CD14-positive monocyte (primary cell): ENCODE measurements around the gene ANO4. TPM values are rescaled to one million over a fixed set of nuclear protein-coding genes. Genes with fewer than 3 reads are reported as not detected.

Experiments
- DNase-seq, 3 donors: peaks; one replicate each; pipeline ENCODE4 v3.0.0-alpha.2; 2011 to 2022
- H2AFZ ChIP-seq: 2 replicates; pipeline ENCODE4 v1.6.0; 2012; ENCODE audit warnings: mild to moderate bottlenecking, low read depth, low read length, inconsistent platforms; ENCODE audit not compliant: insufficient read depth, poor library complexity, severe bottlenecking
- H3K27ac ChIP-seq, 2 donors: 1 replicate in 1 of 2; 2 replicates in 1 of 2; pipeline ENCODE4 v1.5.1; 2012 to 2013; ENCODE audit warnings: low read length in 2 of 2, control low read depth in 1 of 2, inconsistent platforms in 1 of 2, low read depth in 1 of 2, mild to moderate bottlenecking in 1 of 2
- H3K27me3 ChIP-seq, 2 donors: one replicate each; pipeline versions ENCODE4 v1.6.0 to v1.6.1; 2011 to 2013; ENCODE audit warnings: low read length in 2 of 2; ENCODE audit not compliant: control insufficient read depth in 2 of 2, insufficient read depth in 2 of 2
- H3K36me3 ChIP-seq, 2 donors: replicated peaks in 1 of 2; 1 replicate in 1 of 2; 2 replicates in 1 of 2; pipeline versions ENCODE4 v1.5.1 to v1.6.1; 2012 to 2013; ENCODE audit warnings: low read length in 2 of 2, control low read depth in 1 of 2, inconsistent platforms in 1 of 2, mild to moderate bottlenecking in 1 of 2; ENCODE audit not compliant: insufficient read depth in 2 of 2, control insufficient read depth in 1 of 2
- H3K4me1 ChIP-seq, 2 donors: 1 replicate in 1 of 2; 2 replicates in 1 of 2; pipeline versions ENCODE4 v1.5.1 to v1.6.1; 2012 to 2013; ENCODE audit warnings: low read length in 2 of 2, control low read depth in 1 of 2, inconsistent platforms in 1 of 2, mild to moderate bottlenecking in 1 of 2, moderate library complexity in 1 of 2; ENCODE audit not compliant: insufficient read depth in 2 of 2, control insufficient read depth in 1 of 2
- H3K4me2 ChIP-seq: replicated peaks from 2 replicates; pipeline ENCODE3; 2012; ENCODE audit warnings: low read length, moderate library complexity, mild to moderate bottlenecking; ENCODE audit not compliant: poor library complexity, severe bottlenecking; ENCODE audit errors: extremely low read depth
- H3K4me3 ChIP-seq, 3 experiments: fragments of 200-600 bp in 1 of 3; sonication (generic) in 1 of 3; replicated peaks in 1 of 3; 1 replicate in 2 of 3; 2 replicates in 1 of 3; pipeline ENCODE4 v1.5.1; 2011 to 2013; ENCODE audit warnings: low read length in 3 of 3, mild to moderate bottlenecking in 3 of 3, control low read depth in 2 of 3, low read depth in 2 of 3, inconsistent platforms in 1 of 3, moderate library complexity in 1 of 3
- H3K79me2 ChIP-seq: 2 replicates; pipeline ENCODE4 v1.6.0; 2012; ENCODE audit warnings: mild to moderate bottlenecking, control low read depth, inconsistent platforms, low read length, moderate library complexity; ENCODE audit not compliant: insufficient read depth
- H3K9ac ChIP-seq: 2 replicates; pipeline ENCODE4 v1.6.0; 2017; ENCODE audit warnings: low read length, mild to moderate bottlenecking; ENCODE audit not compliant: insufficient read depth, poor library complexity, severe bottlenecking
- H3K9me3 ChIP-seq, 2 donors: replicated peaks in 1 of 2; 1 replicate in 1 of 2; 2 replicates in 1 of 2; pipeline versions ENCODE4 v1.5.1 to v1.6.1; 2012 to 2013; ENCODE audit warnings: low read length in 2 of 2, control low read depth in 1 of 2; ENCODE audit not compliant: control insufficient read depth in 1 of 2, insufficient read depth in 1 of 2
- H4K20me1 ChIP-seq: 2 replicates; pipeline ENCODE4 v1.6.0; 2012; ENCODE audit warnings: mild to moderate bottlenecking, low read length, control low read depth, moderate library complexity; ENCODE audit not compliant: insufficient read depth
- H3K27ac Mint-ChIP-seq, 7 donors: one replicate each; pipeline ENCODE4 v1.8.0; 2020; ENCODE audit warnings: mild to moderate bottlenecking in 7 of 7, mixed read lengths in 7 of 7, moderate library complexity in 6 of 7, inconsistent platforms in 2 of 7
- H3K27me3 Mint-ChIP-seq, 3 donors: one replicate each; pipeline ENCODE4 v1.8.0; 2021 to 2022; ENCODE audit warnings: low read depth in 3 of 3, mild to moderate bottlenecking in 3 of 3, mixed read lengths in 3 of 3, moderate library complexity in 3 of 3, inconsistent platforms in 1 of 3
- H3K36me3 Mint-ChIP-seq, 2 donors: one replicate each; pipeline ENCODE4 v1.8.0; 2020; ENCODE audit warnings: mixed read lengths in 2 of 2, inconsistent platforms in 1 of 2, mild to moderate bottlenecking in 1 of 2
- H3K4me1 Mint-ChIP-seq: one replicate; pipeline ENCODE4 v1.8.0; 2020; ENCODE audit warnings: mild to moderate bottlenecking, mixed read lengths
- H3K4me3 Mint-ChIP-seq, 2 donors: one replicate each; pipeline ENCODE4 v1.8.0; 2020; ENCODE audit warnings: mild to moderate bottlenecking in 2 of 2, mixed read lengths in 2 of 2, moderate library complexity in 1 of 2
- H3K9me3 Mint-ChIP-seq, 7 donors: one replicate each; pipeline ENCODE4 v1.8.0; 2020 to 2022; ENCODE audit warnings: mixed read lengths in 7 of 7, mild to moderate bottlenecking in 6 of 7, moderate library complexity in 6 of 7, inconsistent platforms in 2 of 7
- WGBS: methylation state at CpG from one replicate; pipeline ENCODE4 v1.1.5; 2013; ENCODE audit warnings: missing lambda C conversion rate; ENCODE audit not compliant: insufficient coverage; 5-methylcytosine and 5-hydroxymethylcytosine counted together
- intact Hi-C, 2 donors: fragments of 100-400 bp; cut with micrococcal nuclease; formaldehyde crosslinking; loops; one replicate each; pipeline versions ENCODE4 v1.15.0 to v1.15.1; 2023
- polyA plus RNA-seq, 3 donors: library from polyadenylated mRNA; depleted of rRNA in 1 of 3; unstranded in 2 of 3; stranded (reverse) in 1 of 3; fragments of 300-500 nt in 2 of 3; fragments of >200 nt in 1 of 3; fragmentation: Illumina TruSeq in 2 of 3; gene quantifications; 1 replicate in 2 of 3; 2 replicates in 1 of 3; pipeline ENCODE4 v1.2.3, GENCODE V29; 2012 to 2021
- TF ChIP-seq, protein P1 (sequence below): fragments of 200-600 bp; IDR thresholded peaks from one replicate; pipeline ENCODE4 v1.8.0; 2022; ENCODE audit warnings: antibody characterized with exemption, mild to moderate bottlenecking

Gene ANO4
- polyA plus RNA-seq, 3 donors, result not detected

DNA sequence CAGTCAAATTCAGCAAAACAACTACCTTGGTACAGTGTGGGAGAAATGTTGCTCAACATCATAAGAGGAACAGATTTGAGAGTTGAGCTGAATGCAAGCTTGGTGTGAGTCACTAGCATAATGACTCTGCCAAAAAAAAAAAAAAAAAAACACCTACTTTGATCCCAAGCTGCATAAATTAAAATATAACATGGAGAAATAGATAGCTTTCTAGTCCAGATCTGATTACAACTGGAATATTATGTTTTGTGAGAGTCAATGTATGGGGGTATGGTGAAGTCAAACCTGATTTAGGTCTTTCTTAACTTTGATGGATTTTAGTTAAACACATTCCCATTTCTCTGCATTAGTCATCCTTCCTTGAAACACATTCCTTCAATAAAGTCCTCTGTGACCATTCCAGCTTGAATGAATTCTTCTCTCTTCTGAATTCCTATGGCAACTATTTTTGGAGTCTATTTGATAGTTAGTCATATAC is 227.4 kb downstream of the ANO4 start:
- no peak overlapping the region for H3K4me2 ChIP-seq
- H3K27ac Mint-ChIP-seq, result no peak overlapping the region

DNA sequence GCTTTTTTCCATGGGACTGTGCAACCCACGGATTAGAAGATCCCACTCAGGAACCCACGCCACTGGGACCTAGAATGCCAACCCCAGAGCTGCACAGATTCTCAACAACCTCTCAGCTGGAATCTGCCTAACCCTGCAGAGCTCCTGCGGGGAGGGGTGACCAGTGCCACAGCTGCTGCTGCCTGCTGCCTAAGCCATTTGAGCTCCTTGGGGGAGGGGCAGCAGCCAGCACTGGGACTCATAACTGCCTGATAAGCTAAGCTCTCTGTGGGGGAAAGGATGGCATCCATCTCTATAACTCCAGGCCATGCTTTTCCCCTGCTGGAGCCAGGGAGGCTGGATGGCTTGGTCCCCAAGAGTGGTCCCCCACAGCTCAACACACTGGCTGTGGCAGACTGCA is 232.6 kb downstream of the ANO4 start:
- peaks cover 12% of the 10 kb centered on the region in 2 donors for H3K9me3 ChIP-seq
- Mint-ChIP-seq H3K4me1 (no peaks in the 10 kb centered on the region), H3K9me3 (peaks cover 4 to 25% (median 14%) of the 10 kb centered on the region in 7 donors), H3K36me3 (no peaks in the 10 kb centered on the region), H3K27me3 (no peaks in the 10 kb centered on the region), H3K4me3 (no peak overlapping the region), H3K27ac (no peak overlapping the region)
- TF ChIP-seq, protein P1, sequence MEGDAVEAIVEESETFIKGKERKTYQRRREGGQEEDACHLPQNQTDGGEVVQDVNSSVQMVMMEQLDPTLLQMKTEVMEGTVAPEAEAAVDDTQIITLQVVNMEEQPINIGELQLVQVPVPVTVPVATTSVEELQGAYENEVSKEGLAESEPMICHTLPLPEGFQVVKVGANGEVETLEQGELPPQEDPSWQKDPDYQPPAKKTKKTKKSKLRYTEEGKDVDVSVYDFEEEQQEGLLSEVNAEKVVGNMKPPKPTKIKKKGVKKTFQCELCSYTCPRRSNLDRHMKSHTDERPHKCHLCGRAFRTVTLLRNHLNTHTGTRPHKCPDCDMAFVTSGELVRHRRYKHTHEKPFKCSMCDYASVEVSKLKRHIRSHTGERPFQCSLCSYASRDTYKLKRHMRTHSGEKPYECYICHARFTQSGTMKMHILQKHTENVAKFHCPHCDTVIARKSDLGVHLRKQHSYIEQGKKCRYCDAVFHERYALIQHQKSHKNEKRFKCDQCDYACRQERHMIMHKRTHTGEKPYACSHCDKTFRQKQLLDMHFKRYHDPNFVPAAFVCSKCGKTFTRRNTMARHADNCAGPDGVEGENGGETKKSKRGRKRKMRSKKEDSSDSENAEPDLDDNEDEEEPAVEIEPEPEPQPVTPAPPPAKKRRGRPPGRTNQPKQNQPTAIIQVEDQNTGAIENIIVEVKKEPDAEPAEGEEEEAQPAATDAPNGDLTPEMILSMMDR, result no peak
- no peak overlapping the region for H2AFZ ChIP-seq
- intact Hi-C loops, result no loop called here
- DNase-seq, result no peak
- no peaks in the 10 kb centered on the region for H3K79me2 ChIP-seq
- no peaks in the 10 kb centered on the region for H3K36me3 ChIP-seq
- H3K9ac ChIP-seq, result no peak overlapping the region
- 86% methylated on average over 3 of the region's 3 CpGs for WGBS
- H3K27me3 ChIP-seq, result no peaks in the 10 kb centered on the region
- H4K20me1 ChIP-seq, result no peaks in the 10 kb centered on the region
- H3K4me3 ChIP-seq, result no peak overlapping the region
- no peak overlapping the region for H3K27ac ChIP-seq
- no peak overlapping the region for H3K4me2 ChIP-seq
- no peaks in the 10 kb centered on the region for H3K4me1 ChIP-seq

More for the DNA sequence above, 227.4 kb downstream of the ANO4 start:
- H3K27me3 Mint-ChIP-seq, result no peaks in the 10 kb centered on the region
- intact Hi-C loops, result no loop called here
- TF ChIP-seq, protein P1, result no peak
- H3K4me3 ChIP-seq, result no peak overlapping the region
- no peak overlapping the region for H3K4me3 Mint-ChIP-seq
- H3K79me2 ChIP-seq, result no peaks in the 10 kb centered on the region
- peaks cover 0 to 8% (median 2%) of the 10 kb centered on the region in 7 donors for H3K9me3 Mint-ChIP-seq
- no peak overlapping the region for H2AFZ ChIP-seq
- H3K36me3 Mint-ChIP-seq, result no peaks in the 10 kb centered on the region
- H4K20me1 ChIP-seq, result no peaks in the 10 kb centered on the region
- no peaks in the 10 kb centered on the region for H3K27me3 ChIP-seq
- no peak for DNase-seq
- H3K27ac ChIP-seq, result no peak overlapping the region
- H3K9me3 ChIP-seq, result peaks cover under 1 to 4% of the 10 kb centered on the region in 2 donors
- H3K9ac ChIP-seq, result no peak overlapping the region
- no peaks in the 10 kb centered on the region for H3K4me1 Mint-ChIP-seq
- H3K4me1 ChIP-seq, result no peaks in the 10 kb centered on the region
- no peaks in the 10 kb centered on the region for H3K36me3 ChIP-seq
